CD4-positive, alpha-beta T cell treated with Interleukin-15 for 1 hour (primary cell): Measurements from ENCODE around the gene ATG2A.

Experiments used
- DNase-seq: peaks from one replicate; pipeline ENCODE4 v3.0.0-alpha.2; 2020

Gene ATG2A

DNA sequence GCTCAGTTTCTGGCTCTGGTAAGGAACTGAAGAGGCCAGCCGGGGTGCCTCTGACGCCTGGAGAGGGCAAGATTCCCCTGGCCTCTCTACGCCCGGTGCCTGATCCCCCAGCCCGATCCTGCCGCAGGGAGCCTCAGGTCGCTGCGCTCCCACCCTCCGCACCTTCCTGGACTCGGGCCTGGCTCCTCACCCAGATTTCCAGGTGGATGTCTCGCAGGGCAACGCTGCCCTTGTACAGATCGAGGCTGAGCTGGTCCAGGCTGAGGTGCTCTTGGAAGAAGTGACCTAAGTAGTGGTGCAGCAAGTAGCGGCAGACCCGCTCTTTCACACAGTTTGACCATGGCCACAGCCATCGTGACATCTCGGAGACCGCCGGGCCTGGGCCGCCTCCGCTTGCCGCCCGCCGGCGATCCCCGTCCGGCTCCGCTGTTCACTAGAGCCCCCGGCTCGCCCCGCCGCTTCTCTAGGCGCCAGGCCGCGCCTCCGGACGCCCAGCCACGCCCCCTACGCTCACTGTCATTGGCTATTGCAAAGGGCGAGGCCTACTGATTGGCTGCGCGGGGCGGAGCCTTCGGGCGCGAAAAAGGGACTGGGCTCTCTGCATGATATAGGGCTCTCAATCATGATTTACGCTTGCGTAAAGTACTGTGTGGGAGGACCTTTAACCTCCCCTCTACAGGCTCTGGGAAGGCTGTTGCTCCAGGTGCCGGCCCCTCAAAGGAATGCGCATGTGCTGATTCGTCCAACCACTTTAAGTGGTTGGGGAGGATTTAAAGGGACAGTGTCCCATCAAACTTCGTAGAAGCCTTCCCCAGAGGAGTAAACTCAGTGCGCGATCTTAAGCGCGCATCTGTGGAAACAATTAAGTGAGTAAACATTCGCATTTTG is at the start of gene ATG2A:
Gene ATG2A, minus strand, starts transcription at position 435 of the 888 bp plus-strand sequence. Its CDS starts 74 bp downstream, at position 361.
- DNase-seq, result peak; percentile 99

DNA sequence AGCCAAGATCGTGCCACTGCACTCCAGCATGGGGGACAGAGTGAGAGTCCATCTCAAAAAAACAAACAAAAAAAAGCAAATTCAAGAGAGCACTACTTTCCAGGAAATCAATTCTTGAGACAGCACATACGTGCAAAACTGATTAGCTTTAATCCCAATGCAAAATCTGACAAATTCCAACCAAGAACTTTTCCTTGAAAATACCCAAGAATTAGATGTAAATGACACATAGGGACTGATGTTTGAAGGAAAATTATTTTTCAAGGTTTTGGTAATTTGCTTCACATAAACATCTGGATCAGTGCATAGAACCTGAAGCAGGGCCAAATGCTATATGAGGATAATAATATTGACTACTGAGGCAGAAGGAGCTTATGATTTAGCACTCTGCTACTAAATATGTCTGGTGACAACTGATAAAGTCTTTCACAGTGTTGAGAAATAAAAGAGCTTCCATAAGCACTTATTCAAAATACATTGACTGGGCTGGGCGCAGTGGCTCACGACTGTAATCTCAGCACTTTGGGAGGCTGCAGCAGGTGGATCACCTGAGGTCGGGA is 46.1 kb upstream of the ATG2A start:
- DNase-seq, result no peak

DNA sequence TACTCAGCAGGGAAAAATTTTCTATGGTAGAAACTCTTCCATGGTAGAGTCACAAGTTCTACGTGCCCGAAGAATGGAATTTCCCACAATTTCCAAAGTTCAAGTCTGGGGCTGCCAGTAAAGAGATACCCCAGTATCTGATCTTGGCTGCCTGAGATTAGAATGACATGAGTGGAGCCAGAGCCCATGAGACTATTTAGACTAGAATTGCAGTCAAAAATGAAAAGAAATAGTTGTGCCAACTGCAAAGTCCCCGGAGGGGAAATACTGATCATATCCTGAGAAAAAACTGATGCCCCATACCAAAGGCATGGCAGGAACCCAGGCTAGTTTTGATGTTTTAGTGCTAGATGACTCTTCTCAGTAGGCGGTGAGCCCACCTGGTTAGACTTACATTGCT is 43.7 kb upstream of the ATG2A start:
- DNase-seq, result no peak

DNA sequence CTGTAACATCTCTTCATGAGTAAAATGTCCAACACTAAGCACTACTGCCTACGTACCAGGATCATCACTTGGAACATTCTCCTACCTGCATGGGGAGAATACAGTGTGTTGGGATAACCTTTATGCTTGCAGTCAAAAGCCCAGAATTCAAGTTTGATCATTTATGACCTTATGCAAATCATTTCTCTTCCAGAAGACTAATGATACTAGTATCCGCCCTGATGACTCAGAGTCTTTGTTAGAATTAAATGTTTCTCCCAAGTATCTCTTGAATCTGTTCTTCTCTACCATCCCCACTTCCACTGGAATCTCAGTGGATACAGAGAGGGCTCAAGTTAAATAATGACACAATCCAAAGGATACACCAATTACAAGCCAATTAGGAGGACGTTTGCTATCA is 42.5 kb upstream of the ATG2A start:
- DNase-seq, result no peak

DNA sequence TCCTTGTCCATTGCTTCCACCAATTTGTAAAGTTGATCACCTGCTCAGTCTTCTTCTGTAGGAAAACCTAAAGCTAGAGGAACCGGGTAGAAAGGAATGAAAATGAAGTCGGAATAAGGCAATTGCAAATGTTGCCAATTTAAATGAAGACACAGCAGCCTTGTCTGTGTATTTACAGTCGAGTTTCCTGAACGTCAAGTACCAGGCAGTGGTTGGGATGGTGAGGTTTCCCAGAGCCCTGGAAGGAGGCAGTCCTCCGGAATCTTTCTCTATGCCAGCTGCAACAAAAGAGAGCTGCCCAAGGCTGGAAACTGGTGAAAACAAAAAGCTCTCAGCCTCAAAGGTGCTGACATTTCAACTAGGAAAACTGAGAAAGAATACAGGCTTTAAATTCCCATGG is 37.2 kb upstream of the ATG2A start:
- no peak for DNase-seq

DNA sequence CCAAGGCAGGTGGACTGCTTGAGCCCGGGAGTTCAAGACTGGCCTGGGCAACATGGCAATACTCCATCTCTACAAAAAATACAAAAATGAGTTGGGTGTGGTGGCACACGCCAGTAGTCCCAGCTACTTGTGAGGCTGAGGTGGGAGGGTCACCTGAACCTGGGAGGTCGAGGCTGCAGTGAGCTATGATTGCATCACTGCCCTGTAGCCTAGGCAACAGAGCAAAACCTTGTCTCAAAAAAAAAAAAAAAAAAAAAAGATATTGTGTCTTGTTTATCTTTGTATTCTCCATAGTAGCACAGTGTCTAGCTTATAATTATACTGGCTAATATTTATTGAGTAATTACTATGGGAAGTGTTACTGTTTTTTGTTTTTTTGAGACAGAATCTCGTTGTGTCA is 34.5 kb upstream of the ATG2A start:
- DNase-seq, result no peak

DNA sequence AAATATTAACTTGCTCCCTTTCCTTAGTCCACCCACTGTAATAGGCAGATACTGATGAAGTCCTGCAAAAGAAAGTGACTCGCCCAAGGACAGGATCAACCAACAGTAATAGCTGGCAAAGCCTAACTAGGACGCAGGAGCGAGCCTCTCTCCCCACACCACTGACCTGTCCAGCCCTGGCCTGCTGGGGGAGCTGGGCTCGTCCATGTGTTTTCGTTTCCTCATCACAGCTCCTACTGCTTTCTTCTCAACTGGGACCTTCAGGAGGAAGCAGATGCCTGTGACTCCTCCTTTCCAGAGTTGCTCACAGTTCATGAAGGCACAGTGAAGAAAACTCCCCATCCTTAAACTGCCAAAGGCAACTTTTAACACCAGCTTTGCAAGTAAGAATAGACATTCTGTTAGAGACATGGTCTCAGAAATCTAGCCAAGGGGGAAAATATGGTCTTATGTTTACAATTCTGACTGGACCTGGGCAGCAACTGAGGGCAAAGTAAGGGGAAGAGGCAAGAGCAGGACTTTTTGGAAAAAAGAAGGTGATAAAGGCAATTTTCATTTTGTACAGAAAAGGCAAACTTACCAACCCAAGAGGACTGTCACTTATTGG is 30.3 kb upstream of the ATG2A start:
- DNase-seq, result no peak

DNA sequence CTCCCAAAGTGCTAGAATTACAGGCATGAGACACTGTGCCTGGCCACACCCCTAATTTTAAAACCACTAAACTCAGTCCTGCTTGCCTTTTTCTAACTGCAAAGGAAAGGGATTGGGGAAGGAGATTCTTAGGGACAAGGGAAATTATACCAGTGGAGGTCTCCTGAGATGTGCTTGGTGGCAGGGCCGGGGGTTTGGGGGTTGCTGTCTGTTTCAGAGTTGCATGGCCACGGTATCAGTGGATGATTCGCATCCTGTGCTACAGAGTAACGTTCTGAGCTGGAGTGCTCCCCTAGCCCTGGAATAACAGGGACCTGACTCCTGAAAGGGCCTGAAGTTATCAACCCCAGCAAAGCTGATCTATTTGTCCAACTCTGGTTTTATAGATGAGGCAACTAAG is 19.5 kb upstream of the ATG2A start:
- DNase-seq, result no peak

DNA sequence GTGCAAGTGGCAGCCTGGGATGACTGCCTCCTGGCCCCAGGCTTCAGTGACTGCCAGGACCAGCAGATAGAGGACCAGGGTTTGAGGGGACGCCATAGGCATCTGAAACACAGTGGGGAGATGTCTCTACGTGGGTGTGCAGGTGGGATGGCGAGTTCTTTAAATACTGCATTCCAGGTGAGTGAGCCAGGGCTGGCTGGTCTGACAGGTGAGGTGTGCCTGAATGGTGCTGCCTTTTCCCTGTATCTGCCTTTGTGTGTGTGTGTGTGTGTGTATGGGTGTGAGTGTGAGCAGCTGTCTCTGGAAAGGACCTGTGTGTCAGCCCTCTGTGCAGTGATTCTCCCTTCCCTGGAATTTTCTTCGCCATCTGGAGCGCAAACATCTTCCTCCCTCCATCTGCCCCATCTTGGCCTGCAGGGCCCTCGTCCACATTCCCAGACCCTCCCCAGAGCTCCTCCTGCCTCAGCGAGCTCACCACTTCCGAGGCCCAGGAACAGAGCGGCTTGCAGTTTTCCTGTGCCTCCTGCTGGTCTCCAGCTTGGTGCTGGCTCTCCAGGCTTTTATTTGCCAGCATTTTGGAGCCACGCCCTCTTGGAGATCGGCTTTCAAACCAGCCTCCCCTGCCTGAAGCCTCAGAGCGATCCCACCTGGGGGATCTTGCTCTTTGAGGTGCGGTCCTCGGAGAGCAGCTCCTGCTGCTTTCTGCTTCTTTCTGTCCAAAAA is 18.5 kb upstream of the ATG2A start, which contains the start of gene GPHA2:
Gene GPHA2, minus strand, starts transcription at position 535 of the 723 bp plus-strand sequence. Its CDS starts 433 bp downstream, at position 102.
- DNase-seq, result no peak

DNA sequence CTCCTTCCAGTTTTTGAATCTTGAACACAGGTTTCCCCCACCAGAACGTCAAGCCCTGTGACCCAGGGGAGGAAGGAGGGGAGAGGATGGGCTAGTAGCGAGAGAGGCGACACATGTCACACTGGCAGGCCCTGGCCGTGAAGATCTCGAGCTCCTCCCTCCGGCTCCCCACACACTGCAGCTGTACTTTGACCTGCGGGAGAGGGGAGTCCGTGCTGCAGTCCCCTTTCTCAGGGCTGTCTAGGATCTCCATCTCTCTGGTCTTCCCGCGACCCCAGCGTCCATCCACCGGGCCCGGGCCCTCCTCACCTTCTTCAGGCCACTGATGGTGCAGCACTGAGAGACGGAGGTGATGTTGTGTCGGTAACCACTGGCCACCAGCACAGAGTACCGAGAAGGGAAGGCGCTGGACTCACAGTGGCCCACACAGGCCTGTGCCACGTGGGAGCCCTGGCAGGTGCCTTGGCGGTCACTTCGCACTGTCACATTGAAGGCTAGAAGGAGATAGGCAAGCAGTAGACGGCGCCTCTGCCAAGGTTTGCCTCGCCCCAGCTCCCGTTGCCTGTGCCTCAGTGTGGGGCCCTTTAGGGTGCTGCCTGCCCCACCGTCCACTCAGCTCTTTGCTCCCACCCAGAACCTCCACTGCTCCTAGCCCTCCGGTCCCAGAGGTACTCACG is 17.8 kb upstream of the ATG2A start:
- DNase-seq, result no peak

DNA sequence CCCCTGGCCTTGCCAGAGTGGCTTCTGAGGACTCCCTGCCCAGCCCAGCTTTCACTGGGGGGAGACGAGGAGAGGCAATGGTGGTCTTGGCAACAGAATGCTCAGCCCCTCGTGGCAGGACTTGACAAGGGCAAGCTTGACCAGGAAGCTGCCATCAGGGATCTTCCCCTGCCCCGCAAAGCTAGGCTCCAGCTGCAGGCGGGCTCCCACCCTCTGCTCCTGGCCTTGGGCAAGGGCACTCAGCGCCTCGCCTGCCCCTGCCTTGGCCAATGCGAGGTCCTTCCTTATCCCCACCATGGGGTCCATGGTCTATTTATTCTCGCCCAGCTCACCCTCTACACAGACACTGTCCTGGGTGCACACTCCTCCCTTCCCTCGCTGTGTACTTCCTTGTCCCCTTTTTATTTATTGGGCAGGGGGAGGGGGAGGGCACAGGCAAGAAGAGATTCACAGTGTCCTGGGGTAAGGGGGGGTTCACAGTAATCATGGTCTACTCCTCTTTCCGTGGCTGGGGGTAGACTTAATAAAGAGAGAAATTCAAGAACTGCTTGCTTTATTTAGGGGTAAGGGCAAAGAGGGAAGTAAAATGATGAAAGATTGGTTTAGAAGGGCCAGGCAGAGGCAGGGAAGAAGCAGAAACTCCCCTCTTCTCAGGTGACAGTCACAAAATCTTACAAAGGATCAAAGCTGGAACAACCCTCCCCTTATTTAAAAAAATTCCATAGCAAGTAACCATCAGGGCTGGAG is 17.1 kb upstream of the ATG2A start:
- no peak for DNase-seq

DNA sequence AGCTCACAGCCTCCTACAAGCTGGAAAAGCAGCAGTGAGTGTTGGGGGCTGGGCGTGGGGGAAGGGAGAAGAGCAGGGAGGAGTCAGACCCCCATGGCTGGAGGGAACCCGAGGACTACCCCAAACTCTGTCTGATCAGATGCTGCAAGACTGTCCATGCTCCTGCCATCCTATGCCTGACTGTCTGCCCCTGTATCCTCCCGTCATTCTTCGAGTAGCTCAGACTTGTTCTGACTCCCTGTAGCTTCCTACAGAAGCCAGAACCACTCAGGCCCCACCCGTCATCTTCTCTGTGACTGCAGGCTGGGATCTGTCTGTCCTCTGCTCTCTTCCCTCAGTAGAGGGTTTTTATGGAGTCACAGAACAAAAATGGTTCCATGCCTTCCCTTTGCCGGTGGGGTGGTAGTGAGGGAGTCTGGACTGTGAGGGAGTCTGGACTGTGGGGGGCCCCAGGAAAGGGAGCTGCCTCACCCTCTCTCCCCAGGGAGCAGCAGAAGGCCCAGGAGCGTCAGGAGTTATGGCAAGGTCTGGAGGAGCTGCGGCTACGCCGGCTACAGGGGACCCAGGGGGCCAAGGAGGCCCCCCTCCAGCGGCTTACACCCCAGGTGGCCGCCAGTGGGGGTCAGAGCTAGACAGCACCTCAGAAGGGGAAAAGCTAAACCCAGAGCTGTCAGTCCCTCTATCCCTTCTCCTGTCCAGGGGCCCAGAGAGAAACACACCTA is 16.4 kb upstream of the ATG2A start:
- no peak for DNase-seq

DNA sequence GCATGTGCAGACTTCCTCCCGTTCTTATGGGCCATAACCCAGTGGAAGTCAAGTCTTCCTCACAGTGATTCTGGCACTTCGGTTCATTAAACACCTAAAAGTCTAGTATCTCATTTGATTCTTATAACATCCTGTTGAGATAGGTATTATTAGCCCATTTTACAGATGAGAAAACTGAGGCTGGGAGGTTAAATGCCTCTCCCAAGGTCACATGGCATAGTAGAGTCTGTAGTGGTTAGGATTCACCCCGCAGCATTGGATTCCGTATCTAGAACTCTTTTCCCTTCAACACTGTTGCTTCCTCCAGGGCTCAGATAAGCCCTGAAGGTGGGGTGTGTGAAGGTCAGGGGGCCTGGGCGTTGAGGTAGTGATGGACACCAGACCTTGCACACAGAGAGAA is 15.3 kb upstream of the ATG2A start:
- DNase-seq, result no peak

DNA sequence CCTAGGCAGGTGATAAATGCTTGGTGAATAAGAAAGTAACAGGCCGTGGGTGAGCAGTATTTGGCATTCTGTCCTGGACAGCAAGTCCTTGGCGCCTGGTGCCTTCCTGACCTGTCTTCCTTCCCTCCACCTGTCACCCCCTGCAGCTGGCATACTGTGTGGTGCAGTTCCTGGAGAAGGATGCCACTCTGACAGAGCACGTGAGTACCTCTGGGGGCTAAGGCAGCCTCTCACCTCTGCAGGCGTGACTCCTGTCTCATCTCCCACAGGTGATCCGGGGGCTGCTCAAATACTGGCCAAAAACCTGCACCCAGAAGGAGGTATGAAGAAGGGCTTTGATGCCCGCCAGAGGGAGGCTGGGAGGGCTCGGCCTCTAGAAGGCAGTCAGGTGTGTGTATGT is 14.3 kb upstream of the ATG2A start:
- DNase-seq, result no peak

DNA sequence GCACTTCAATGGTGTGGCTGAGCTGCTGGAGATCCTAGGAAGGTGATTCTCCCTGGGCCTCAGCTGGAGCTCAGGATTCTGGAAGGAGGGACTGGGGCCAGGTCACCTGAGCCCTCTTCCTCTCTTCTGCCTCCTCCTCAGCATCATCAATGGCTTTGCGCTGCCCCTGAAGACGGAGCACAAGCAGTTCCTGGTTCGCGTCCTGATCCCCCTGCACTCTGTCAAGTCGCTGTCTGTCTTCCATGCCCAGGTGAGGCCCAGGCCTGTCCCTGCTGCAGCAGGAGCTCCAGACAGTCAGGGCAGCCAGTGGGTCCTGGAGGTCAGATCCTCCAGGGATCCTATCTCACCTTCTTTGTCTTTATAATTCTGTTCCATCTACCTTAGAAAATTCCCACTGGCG is 13.3 kb upstream of the ATG2A start:
- DNase-seq, result no peak

DNA sequence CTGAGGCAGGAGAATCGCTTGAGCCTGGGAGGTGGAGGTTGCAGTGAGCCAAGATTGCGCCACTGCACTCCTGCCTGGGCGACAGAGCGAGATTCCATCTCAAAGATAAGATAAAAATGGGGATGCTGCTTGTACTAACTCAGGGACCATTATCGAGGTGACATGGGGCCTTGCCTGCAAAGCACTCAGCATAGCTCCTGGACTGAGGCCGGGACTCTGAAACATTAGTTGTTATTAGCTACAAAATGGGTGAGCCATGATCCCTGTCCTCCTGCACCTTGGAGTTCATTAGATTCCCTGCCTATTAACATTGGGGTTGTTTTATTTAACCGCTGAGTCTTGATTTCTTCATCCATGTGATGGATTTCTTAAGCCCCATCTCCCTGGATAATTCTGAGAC is 12.6 kb upstream of the ATG2A start:
- no peak for DNase-seq

DNA sequence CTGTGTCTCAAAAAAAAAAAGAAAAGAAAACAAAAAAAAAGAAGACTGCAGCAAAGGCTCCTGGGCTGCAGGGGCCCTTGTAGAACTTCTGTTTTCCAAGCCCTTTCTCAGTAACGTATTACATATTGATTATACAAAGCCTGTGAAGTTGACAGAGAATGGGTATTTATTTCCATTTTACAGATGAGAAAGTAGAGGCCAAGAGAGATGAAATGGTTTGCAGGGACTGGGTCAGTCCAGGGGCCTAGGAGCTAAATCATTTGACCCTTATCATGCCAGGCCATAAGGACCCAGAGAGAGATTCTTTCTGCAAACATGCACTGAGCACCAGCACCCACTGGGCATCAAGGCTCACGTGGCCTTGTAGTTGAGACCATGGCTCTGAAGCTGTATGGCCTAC is 11.9 kb upstream of the ATG2A start:
- no peak for DNase-seq

DNA sequence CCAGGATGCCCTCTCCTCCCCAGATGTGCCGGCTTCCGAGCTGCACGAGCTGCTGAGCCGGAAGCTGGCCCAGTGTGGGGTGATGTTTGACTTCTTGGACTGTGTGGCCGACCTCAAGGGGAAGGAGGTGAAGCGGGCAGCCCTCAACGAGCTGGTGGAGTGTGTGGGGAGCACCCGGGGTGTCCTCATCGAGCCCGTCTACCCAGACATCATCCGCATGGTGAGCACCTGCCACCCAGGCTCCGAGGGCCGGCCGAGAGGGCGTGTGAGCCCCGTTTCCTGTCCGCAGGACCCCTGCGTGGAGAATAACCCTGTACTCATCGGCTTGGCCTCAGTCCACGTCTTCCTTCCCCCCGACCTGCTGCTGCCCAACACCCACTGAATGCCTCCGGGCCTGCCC is 9.7 kb upstream of the ATG2A start:
- no peak for DNase-seq

DNA sequence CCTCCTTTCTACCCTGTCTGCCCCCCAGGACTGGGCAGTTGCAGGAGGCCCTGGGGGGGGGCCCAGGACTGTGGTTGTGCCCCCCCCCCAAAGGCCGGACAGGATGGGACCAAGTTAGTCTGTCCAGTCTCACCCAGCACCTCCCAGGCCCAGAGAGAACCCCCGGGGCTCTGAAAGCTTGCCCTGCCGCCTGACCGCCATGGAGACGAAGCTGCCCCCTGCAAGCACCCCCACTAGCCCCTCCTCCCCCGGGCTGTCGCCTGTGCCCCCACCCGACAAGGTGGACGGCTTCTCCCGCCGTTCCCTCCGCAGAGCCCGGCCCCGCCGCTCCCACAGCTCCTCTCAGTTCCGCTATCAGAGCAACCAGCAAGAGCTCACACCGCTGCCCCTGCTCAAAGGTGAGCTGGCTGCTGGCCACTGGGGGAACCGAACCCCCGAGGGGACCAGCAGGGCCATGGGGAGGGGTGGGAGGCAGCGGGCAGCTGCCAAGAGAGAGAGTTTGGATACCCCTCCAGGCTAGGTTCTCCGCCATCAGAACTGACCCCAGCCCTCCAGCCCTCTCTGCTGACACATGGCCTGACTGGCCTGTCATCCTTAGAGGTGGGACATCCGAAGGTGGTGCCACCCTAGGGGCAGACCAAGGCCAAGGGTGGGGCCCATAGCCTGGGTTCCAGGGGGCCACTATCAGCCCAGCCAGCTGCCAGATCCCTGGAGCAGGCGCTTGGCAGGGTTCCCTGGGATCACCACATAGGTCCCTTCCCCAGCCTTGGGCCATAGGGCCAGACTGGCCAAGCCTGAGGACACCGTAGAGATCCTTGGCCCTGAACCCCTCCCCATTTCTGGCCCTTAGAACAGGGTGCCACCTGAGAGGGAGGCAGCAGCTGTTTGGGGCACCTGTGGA is 8.8 kb upstream of the ATG2A start:
- no peak for DNase-seq

DNA sequence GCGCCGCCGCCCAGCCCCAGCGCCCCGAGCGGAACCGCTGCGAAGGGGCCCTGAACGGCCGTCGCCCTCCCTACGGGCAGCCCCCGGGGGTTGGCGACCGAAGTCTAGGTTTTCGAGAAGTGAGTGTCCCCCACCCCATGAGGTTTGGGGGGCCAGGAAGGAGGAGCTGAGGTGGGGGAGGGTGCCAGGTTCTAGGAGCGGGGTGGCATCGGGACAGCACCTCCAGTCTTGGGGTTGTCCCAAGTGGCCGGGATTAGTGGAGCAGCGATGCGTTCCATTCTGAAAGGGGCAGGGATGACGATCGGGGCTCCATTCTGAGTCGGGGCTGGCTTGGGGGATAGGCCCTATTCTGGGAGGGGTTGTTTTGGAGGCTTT is 7.9 kb upstream of the ATG2A start:
- no peak for DNase-seq
